Measurements from ENCODE around the gene SERPINA10. TPM values are rescaled to one million over a fixed set of nuclear protein-coding genes. Genes with fewer than 3 reads are reported as not detected.

The SERPINA10 gene
- total and polyA plus RNA-seq, 2 of the 13 experiments (the other 11 are each of a cell fraction or from before 2014, with no cell fraction given): 20.1 to 20.2 TPM

- TF ChIP-seq, protein P1, sequence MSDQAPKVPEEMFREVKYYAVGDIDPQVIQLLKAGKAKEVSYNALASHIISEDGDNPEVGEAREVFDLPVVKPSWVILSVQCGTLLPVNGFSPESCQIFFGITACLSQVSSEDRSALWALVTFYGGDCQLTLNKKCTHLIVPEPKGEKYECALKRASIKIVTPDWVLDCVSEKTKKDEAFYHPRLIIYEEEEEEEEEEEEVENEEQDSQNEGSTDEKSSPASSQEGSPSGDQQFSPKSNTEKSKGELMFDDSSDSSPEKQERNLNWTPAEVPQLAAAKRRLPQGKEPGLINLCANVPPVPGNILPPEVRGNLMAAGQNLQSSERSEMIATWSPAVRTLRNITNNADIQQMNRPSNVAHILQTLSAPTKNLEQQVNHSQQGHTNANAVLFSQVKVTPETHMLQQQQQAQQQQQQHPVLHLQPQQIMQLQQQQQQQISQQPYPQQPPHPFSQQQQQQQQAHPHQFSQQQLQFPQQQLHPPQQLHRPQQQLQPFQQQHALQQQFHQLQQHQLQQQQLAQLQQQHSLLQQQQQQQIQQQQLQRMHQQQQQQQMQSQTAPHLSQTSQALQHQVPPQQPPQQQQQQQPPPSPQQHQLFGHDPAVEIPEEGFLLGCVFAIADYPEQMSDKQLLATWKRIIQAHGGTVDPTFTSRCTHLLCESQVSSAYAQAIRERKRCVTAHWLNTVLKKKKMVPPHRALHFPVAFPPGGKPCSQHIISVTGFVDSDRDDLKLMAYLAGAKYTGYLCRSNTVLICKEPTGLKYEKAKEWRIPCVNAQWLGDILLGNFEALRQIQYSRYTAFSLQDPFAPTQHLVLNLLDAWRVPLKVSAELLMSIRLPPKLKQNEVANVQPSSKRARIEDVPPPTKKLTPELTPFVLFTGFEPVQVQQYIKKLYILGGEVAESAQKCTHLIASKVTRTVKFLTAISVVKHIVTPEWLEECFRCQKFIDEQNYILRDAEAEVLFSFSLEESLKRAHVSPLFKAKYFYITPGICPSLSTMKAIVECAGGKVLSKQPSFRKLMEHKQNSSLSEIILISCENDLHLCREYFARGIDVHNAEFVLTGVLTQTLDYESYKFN (CRISPR knock-in tag; conservative IDR thresholded peaks at IDR 0.05): peak; percentile 89
- TF ChIP-seq ZNF451 (CRISPR knock-in tag; IDR thresholded peaks at IDR 0.05) (0 out of 2 replicates have a peak, but pooled peaks have one; percentile 35), ZNF710 (CRISPR knock-in tag; IDR thresholded peaks at IDR 0.05; ENCODE audit: borderline replicate concordance) (peak; percentile 56; the same call in 1 of the 2 replicates), ZNF574 (CRISPR knock-in tag; IDR thresholded peaks at IDR 0.05) (peak; percentile 88), BHLHE40 (IDR thresholded peaks at IDR 0.05; ENCODE audit: low read length) (peak; percentile 29), ZNF350 (CRISPR knock-in tag; IDR thresholded peaks at IDR 0.05; ENCODE audit: borderline replicate concordance, low read depth) (peak; percentile 83), REPIN1 (CRISPR knock-in tag; IDR thresholded peaks at IDR 0.05; ENCODE audit: borderline replicate concordance, low read depth) (peak; percentile 82; the same call in 1 of the 2 replicates), SAP130 (CRISPR knock-in tag; IDR thresholded peaks at IDR 0.05; ENCODE audit: low read depth) (peak; percentile 88), SPEN (CRISPR knock-in tag; IDR thresholded peaks at IDR 0.05; ENCODE audit: low read depth) (peak; percentile 89; the same call in 1 of the 2 replicates), EP300 (IDR thresholded peaks at IDR 0.05; ENCODE audit: low read depth in 2 of 2, low read length in 2 of 2) (peak in 1 of 2 experiments; percentile 60; a peak in 2 of 4 replicates), EP300 (CRISPR knock-in tag; IDR thresholded peaks at IDR 0.05; ENCODE audit: borderline replicate concordance) (peak; percentile 76; the same call in 1 of the 2 replicates), ARNTL (CRISPR knock-in tag; IDR thresholded peaks at IDR 0.05) (peak; percentile 43; the same call in 1 of the 2 replicates), NFYC (CRISPR knock-in tag; IDR thresholded peaks at IDR 0.05) (0 out of 2 replicates have a peak, but pooled peaks have one; percentile 24), ZBTB38 (CRISPR knock-in tag; IDR thresholded peaks at IDR 0.05) (peak; percentile 60; the same call in 1 of the 2 replicates)
- TF ChIP-seq, protein P2, sequence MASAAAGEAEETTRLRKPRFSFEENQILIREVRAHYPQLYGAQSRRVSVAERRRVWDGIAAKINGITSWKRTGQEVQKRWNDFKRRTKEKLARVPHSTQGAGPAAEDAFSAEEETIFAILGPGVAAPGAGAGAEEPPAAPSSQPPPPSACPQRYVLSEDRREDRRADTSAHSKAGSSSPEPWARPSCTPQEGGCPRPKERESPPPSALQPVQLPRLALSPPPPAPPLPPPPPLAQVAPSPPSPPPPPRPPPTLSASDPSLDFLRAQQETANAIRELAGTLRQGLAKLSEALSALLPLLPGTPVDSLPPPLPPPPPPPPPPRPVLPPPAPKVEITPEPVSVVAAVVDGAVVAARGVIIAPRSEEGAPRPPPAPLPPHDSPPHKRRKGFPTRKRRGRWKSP (CRISPR knock-in tag; IDR thresholded peaks at IDR 0.05): peak; percentile 50; the same call in 1 of the 2 replicates
- TF ChIP-seq, protein P3, sequence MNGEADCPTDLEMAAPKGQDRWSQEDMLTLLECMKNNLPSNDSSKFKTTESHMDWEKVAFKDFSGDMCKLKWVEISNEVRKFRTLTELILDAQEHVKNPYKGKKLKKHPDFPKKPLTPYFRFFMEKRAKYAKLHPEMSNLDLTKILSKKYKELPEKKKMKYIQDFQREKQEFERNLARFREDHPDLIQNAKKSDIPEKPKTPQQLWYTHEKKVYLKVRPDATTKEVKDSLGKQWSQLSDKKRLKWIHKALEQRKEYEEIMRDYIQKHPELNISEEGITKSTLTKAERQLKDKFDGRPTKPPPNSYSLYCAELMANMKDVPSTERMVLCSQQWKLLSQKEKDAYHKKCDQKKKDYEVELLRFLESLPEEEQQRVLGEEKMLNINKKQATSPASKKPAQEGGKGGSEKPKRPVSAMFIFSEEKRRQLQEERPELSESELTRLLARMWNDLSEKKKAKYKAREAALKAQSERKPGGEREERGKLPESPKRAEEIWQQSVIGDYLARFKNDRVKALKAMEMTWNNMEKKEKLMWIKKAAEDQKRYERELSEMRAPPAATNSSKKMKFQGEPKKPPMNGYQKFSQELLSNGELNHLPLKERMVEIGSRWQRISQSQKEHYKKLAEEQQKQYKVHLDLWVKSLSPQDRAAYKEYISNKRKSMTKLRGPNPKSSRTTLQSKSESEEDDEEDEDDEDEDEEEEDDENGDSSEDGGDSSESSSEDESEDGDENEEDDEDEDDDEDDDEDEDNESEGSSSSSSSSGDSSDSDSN (CRISPR knock-in tag; IDR thresholded peaks at IDR 0.05): peak; percentile 69
Measured at GRCh38 chr14:94276898-94277561, 16.0 kb downstream of the SERPINA10 start (continued).

Data from HepG2 (cell line).